Bronchial epithelial cell (primary cell): ENCODE data around the gene HLCS. TPM values are rescaled to one million over a fixed set of nuclear protein-coding genes. Genes with fewer than 3 reads are reported as not detected.

Source experiments
- DNase-seq: peaks from one replicate; pipeline ENCODE4 v3.0.0-alpha.2; 2010; ENCODE audit warnings: low read depth
- FAIRE-seq: peaks from 2 replicates; lab custom pipeline; 2011; peaks lifted over from hg19 to GRCh38; lab: Jason Lieb, UNC
- H3K27me3 ChIP-seq: 2 replicates; pipeline ENCODE4 v1.5.1; 2011; ENCODE audit warnings: low read length; ENCODE audit not compliant: control insufficient read depth, insufficient read depth
- H3K36me3 ChIP-seq: 2 replicates; pipeline ENCODE4 v1.5.1; 2011; ENCODE audit warnings: low read length; ENCODE audit not compliant: control insufficient read depth, insufficient read depth
- H3K4me3 ChIP-seq: 2 replicates; pipeline ENCODE4 v1.5.1; 2011; ENCODE audit warnings: mild to moderate bottlenecking, low read depth, low read length, control low read depth
- CTCF ChIP-seq: IDR thresholded peaks from 2 replicates; pipeline ENCODE4 v1.5.1; 2011; ENCODE audit warnings: mild to moderate bottlenecking, moderate library complexity, low read length, control low read depth, inconsistent platforms; ENCODE audit not compliant: insufficient read depth, severe bottlenecking
- total RNA-seq: library from RNA; depleted of rRNA; stranded (reverse); fragments of >200 nt; gene quantifications from 2 replicates; pipeline ENCODE4 v1.2.1, GENCODE V29; 2014

Gene HLCS
- total RNA-seq, 1 donor from 2014 or later, result 26.3 TPM

- H3K27me3 ChIP-seq, result no peaks in the 10 kb centered on the region
- DNase-seq (no peak), FAIRE-seq (peak; percentile 47)
- no peak for TF ChIP-seq CTCF
- no peaks in the 10 kb centered on the region for H3K36me3 ChIP-seq
- peak overlapping the region; percentile 76 for H3K4me3 ChIP-seq
Measured at GRCh38 chr21:36966821-36967768, 626 bp upstream of the HLCS start.

- peak overlapping the region; percentile 76 for H3K4me3 ChIP-seq
- TF ChIP-seq CTCF, result no peak
- no peaks in the 10 kb centered on the region for H3K27me3 ChIP-seq
- peaks cover under 1% of the 10 kb centered on the region for H3K36me3 ChIP-seq
- FAIRE-seq (no peak), DNase-seq (no peak)
Measured at GRCh38 chr21:36965720-36966065, 776 bp downstream of the HLCS start.

- no peak for TF ChIP-seq CTCF
- Histone ChIP-seq H3K4me3 (peak overlapping the region; percentile 76), H3K36me3 (peaks cover 1% of the 10 kb centered on the region), H3K27me3 (no peaks in the 10 kb centered on the region)
- no peak for FAIRE-seq
- no peak for DNase-seq
Measured at GRCh38 chr21:36964827-36965719, 1.4 kb downstream of the HLCS start.

GRCh38 chr21:36964398-36964797 lies 2.1 kb downstream of the HLCS start:
- DNase-seq (no peak), FAIRE-seq (no peak)
- Histone ChIP-seq H3K4me3 (no peak overlapping the region), H3K27me3 (no peaks in the 10 kb centered on the region), H3K36me3 (peaks cover 4% of the 10 kb centered on the region)
- TF ChIP-seq CTCF, result no peak

- FAIRE-seq, result no peak
Measured at GRCh38 chr21:36962098-36962780, 4.2 kb downstream of the HLCS start.

More at GRCh38 chr21:36962098-36962780, 4.2 kb downstream of the HLCS start:
- Histone ChIP-seq H3K27me3 (no peaks in the 10 kb centered on the region), H3K4me3 (no peak overlapping the region), H3K36me3 (peaks cover 5% of the 10 kb centered on the region)
- no peak for TF ChIP-seq CTCF
- DNase-seq, result no peak
